Fibroblast of upper back skin (primary cell): ENCODE data around the gene RAD51B.
"Not testable (repeated sequence)": the region's sequence is repeated elsewhere in the genome, so short reads cannot be mapped to it uniquely, and the experiment has no call there.

ENCODE experiments used
- DNase-seq: peaks from one replicate; pipeline ENCODE4 v3.0.0-alpha.2; 2013

The RAD51B gene

GRCh38 chr14:68085742-68086141 is 266.2 kb downstream of the RAD51B start:
- DNase-seq = no peak

GRCh38 chr14:68088451-68088854 is 268.9 kb downstream of the RAD51B start:
- DNase-seq = peak; percentile 50

GRCh38 chr14:68089146-68089731 is 269.7 kb downstream of the RAD51B start:
- peak; percentile 56 for DNase-seq

- no peak for DNase-seq
Observed at GRCh38 chr14:68094158-68094557, 274.6 kb downstream of the RAD51B start.

GRCh38 chr14:68094752-68095151 is 275.2 kb downstream of the RAD51B start:
- DNase-seq = peak; percentile 51

- no peak for DNase-seq
Observed at GRCh38 chr14:68097727-68098126, 278.1 kb downstream of the RAD51B start.

- no peak for DNase-seq
Observed at GRCh38 chr14:68098834-68099233, 279.3 kb downstream of the RAD51B start.

GRCh38 chr14:68099495-68100045 is 280.0 kb downstream of the RAD51B start:
- DNase-seq = no peak

GRCh38 chr14:68101715-68102301 is 282.2 kb downstream of the RAD51B start:
- not testable (repeated sequence) for DNase-seq

GRCh38 chr14:68103853-68104252 is 284.3 kb downstream of the RAD51B start:
- no peak for DNase-seq

- peak; percentile 86 for DNase-seq
Observed at GRCh38 chr14:68104518-68104917, 284.9 kb downstream of the RAD51B start.

GRCh38 chr14:68105816-68106215 is 286.2 kb downstream of the RAD51B start:
- DNase-seq = no peak

- DNase-seq = no peak
Observed at GRCh38 chr14:68106456-68106855, 286.9 kb downstream of the RAD51B start.

- no peak for DNase-seq
Observed at GRCh38 chr14:68106905-68107304, 287.3 kb downstream of the RAD51B start.

- DNase-seq = peak; percentile 80
Observed at GRCh38 chr14:68109132-68109900, 289.7 kb downstream of the RAD51B start.

- DNase-seq = peak; percentile 49
Observed at GRCh38 chr14:68111097-68111852, 291.7 kb downstream of the RAD51B start.

GRCh38 chr14:68111853-68112270 is 292.3 kb downstream of the RAD51B start:
- DNase-seq = peak; percentile 67

- no peak for DNase-seq
Observed at GRCh38 chr14:68112442-68112841, 292.9 kb downstream of the RAD51B start.

- peak; percentile 83 for DNase-seq
Observed at GRCh38 chr14:68113343-68113930, 293.9 kb downstream of the RAD51B start.

- not testable (repeated sequence) for DNase-seq
Observed at GRCh38 chr14:68115952-68116351, 296.4 kb downstream of the RAD51B start.

- DNase-seq = no peak
Observed at GRCh38 chr14:68122651-68123050, 303.1 kb downstream of the RAD51B start.

GRCh38 chr14:68124050-68124449 is 304.5 kb downstream of the RAD51B start:
- no peak for DNase-seq
